ENCODE data around the gene GHRL.

The GHRL gene

GRCh38 chr3:10281951-10282350, 10.8 kb downstream of the GHRL start:
- DNase-seq (ENCODE audit: low read depth), result no peak
- no peak overlapping the region for H3K4me3 ChIP-seq (ENCODE audit: low read depth, low read length)
- TF ChIP-seq CTCF (IDR thresholded peaks at IDR 0.05; ENCODE audit: low read depth, low read length, missing control alignments), result no peak
- in situ Hi-C loops (cut with HindIII; ENCODE audit: low sequenced_read_pairs), result no loop called here

- DNase-seq (ENCODE audit: low read depth), result no peak
- in situ Hi-C loops (cut with HindIII; ENCODE audit: low sequenced_read_pairs), result no loop called here
- TF ChIP-seq CTCF (IDR thresholded peaks at IDR 0.05; ENCODE audit: low read depth, low read length, missing control alignments), result no peak
- H3K4me3 ChIP-seq (ENCODE audit: low read depth, low read length), result no peak overlapping the region
Measured at GRCh38 chr3:10280571-10280970, 12.2 kb downstream of the GHRL start.

- no peak for DNase-seq (ENCODE audit: low read depth)
- in situ Hi-C loops (cut with HindIII; ENCODE audit: low sequenced_read_pairs), result no loop called here
- no peak overlapping the region for H3K4me3 ChIP-seq (ENCODE audit: low read depth, low read length)
- TF ChIP-seq CTCF (IDR thresholded peaks at IDR 0.05; ENCODE audit: low read depth, low read length, missing control alignments), result no peak
Measured at GRCh38 chr3:10280177-10280529, 12.6 kb downstream of the GHRL start.

GRCh38 chr3:10279384-10280176, 13.2 kb downstream of the GHRL start:
- in situ Hi-C loops (cut with HindIII; ENCODE audit: low sequenced_read_pairs), result no loop called here
- no peak overlapping the region for H3K4me3 ChIP-seq (ENCODE audit: low read depth, low read length)
- DNase-seq (ENCODE audit: low read depth), result no peak
- no peak for TF ChIP-seq CTCF (IDR thresholded peaks at IDR 0.05; ENCODE audit: low read depth, low read length, missing control alignments)

- in situ Hi-C loops (cut with HindIII; ENCODE audit: low sequenced_read_pairs), result no loop called here
- no peak for DNase-seq (ENCODE audit: low read depth)
- no peak overlapping the region for H3K4me3 ChIP-seq (ENCODE audit: low read depth, low read length)
- no peak for TF ChIP-seq CTCF (IDR thresholded peaks at IDR 0.05; ENCODE audit: low read depth, low read length, missing control alignments)
Measured at GRCh38 chr3:10278501-10278900, 14.2 kb downstream of the GHRL start.

- in situ Hi-C loops (cut with HindIII; ENCODE audit: low sequenced_read_pairs), result no loop called here
- H3K4me3 ChIP-seq (ENCODE audit: low read depth, low read length), result no peak overlapping the region
- TF ChIP-seq CTCF (IDR thresholded peaks at IDR 0.05; ENCODE audit: low read depth, low read length, missing control alignments), result no peak
- DNase-seq (ENCODE audit: low read depth), result no peak
Measured at GRCh38 chr3:10277115-10277625, 15.6 kb downstream of the GHRL start.

All from astrocyte of the cerebellum (primary cell).